ENCODE results near the gene OR2A5.
"Not testable (repeated sequence)": the region's sequence is repeated elsewhere in the genome, so short reads cannot be mapped to it uniquely, and the experiment has no call there.

OR2A5 gene

DNA sequence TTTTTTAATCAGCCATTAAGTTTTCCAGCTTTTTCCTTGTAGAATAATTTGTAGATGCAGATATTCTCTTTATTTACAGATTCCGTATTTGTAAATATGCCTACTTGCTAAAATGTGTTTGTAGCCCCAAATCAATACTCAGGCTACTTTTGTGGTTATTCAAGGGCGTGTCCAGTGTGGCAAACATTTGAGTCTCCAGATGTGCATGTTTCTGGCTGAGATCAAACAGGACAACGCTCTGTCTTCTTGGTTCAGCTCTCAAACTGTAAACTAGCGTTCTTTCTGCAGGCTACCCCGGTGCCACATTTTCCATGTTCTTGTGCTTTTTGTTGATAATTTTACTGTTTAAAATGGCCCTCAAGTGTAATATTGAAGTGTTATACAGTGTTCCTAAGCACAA is 16.2 kb upstream of the OR2A5 start:
- Histone ChIP-seq H3K36me3 (ENCODE audit: control insufficient read depth in 5 of 5, insufficient read depth in 5 of 5, low read length in 5 of 5) (no peaks in the 10 kb centered on the region), H3K27ac (ENCODE audit: low read depth, low read length) (no peak overlapping the region), H3K4me1 (ENCODE audit: control insufficient read depth in 5 of 5, insufficient read depth in 5 of 5, low read length in 5 of 5) (no peaks in the 10 kb centered on the region), H3K9ac (ENCODE audit: low read length in 5 of 5) (no peak overlapping the region), H3K27me3 (ENCODE audit: control insufficient read depth in 5 of 5, insufficient read depth in 4 of 5, low read length in 5 of 5) (no peaks in the 10 kb centered on the region), H3K4me3 (ENCODE audit: low read depth in 1 of 5, low read length in 5 of 5) (no peak overlapping the region), H3K9me3 (ENCODE audit: control insufficient read depth in 5 of 5, low read length in 5 of 5) (no peaks in the 10 kb centered on the region)

DNA sequence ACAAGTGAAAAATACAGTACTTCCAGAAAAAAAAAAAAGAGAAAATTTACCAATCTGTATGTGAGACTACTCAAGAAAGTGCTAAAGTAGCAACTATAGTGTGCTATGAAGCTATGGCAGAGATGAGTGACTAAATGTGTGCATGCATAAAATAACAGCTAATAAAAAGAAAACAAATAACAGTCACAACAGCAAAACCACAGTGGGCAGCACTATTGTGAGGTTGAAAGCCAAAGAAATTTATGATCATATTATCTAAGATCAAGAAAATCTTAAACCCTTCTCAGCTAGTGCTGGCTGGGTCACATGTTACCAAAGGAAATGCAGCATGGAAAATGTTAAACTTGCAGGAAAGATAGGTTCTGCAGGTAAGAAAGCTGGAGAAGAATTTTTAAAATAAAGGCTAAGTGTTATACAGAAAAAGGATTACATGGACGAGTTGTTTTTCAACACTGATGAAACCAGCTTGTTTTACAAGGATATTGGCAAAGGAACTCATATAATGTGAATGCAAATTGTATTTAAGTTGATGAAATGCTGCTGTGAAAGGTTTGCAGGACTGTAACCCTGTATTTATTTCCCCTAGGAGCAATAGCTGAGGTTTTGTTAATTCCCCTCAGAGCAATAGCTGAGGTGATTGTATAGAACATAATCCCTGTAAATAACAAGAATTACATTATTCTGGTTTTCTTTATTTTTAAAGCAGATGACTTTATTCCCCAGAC is 15.6 kb upstream of the OR2A5 start:
- Histone ChIP-seq H3K36me3 (ENCODE audit: control insufficient read depth in 5 of 5, insufficient read depth in 5 of 5, low read length in 5 of 5) (no peaks in the 10 kb centered on the region), H3K27me3 (ENCODE audit: control insufficient read depth in 5 of 5, insufficient read depth in 4 of 5, low read length in 5 of 5) (no peaks in the 10 kb centered on the region), H3K9ac (ENCODE audit: low read length in 5 of 5) (no peak overlapping the region), H3K9me3 (ENCODE audit: control insufficient read depth in 5 of 5, low read length in 5 of 5) (no peaks in the 10 kb centered on the region), H3K27ac (ENCODE audit: low read depth, low read length) (no peak overlapping the region), H3K4me3 (ENCODE audit: low read depth in 1 of 5, low read length in 5 of 5) (no peak overlapping the region), H3K4me1 (ENCODE audit: control insufficient read depth in 5 of 5, insufficient read depth in 5 of 5, low read length in 5 of 5) (no peaks in the 10 kb centered on the region)

DNA sequence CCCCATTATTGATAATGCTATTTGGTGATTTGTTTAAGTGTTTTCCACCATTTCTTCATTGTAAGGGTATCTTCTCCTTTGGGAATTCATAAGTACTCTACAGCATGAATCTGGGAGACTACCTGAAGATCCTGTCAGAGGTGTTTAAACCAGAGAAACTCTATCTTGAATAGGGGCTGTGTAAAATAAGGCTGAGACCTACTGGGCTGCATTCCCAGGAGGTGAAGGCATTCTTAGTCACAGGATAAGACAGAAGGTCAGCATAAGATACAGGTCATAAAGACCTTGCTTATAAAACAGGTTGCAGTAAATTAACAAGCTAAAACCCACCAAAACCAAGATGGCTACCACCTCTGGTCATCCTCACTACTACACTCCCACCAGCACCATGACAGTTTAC is 13.4 kb upstream of the OR2A5 start:
- H3K4me3 ChIP-seq (ENCODE audit: low read depth in 1 of 5, low read length in 5 of 5), result no peak overlapping the region
- no peak overlapping the region for H3K27ac ChIP-seq (ENCODE audit: low read depth, low read length)

DNA sequence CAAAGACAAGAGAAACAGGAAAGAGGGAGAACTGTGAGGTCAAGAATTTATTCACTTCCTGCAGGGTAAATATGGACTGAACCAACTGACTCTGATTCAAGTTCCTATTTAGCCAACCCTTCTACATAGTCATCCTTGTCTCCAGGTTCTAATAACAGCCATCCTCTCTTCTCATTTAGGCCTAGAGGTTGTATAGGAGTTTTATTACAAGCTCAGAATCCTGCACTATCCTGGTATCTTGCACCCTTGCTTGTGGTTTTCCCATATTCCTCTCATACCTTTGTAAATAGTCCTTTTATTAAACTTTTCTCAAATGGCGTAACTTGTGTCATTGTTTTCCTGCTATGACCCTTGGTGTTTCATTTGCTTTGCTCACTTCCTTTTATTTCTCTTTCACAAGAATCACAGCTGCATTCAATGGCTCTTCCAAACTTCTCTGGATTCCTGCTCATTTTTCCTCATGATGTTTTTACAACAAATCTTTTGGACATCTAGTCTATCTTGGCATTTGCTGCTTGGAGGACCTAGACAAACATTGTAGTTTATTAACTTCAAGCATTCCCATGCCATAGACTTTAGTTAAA is 12.4 kb upstream of the OR2A5 start:
- H3K27ac ChIP-seq (ENCODE audit: low read depth, low read length), result no peak overlapping the region
- no peak overlapping the region for H3K9ac ChIP-seq (ENCODE audit: low read length in 5 of 5)
- H3K4me3 ChIP-seq (ENCODE audit: low read depth in 1 of 5, low read length in 5 of 5), result no peak overlapping the region
- no peaks in the 10 kb centered on the region for H3K27me3 ChIP-seq (ENCODE audit: control insufficient read depth in 5 of 5, insufficient read depth in 4 of 5, low read length in 5 of 5)
- no peaks in the 10 kb centered on the region for H3K36me3 ChIP-seq (ENCODE audit: control insufficient read depth in 5 of 5, insufficient read depth in 5 of 5, low read length in 5 of 5)
- no peaks in the 10 kb centered on the region for H3K9me3 ChIP-seq (ENCODE audit: control insufficient read depth in 5 of 5, low read length in 5 of 5)
- no peaks in the 10 kb centered on the region for H3K4me1 ChIP-seq (ENCODE audit: control insufficient read depth in 5 of 5, insufficient read depth in 5 of 5, low read length in 5 of 5)

More for the DNA sequence above, 13.4 kb upstream of the OR2A5 start:
- Histone ChIP-seq H3K4me1 (ENCODE audit: control insufficient read depth in 5 of 5, insufficient read depth in 5 of 5, low read length in 5 of 5) (no peaks in the 10 kb centered on the region), H3K36me3 (ENCODE audit: control insufficient read depth in 5 of 5, insufficient read depth in 5 of 5, low read length in 5 of 5) (no peaks in the 10 kb centered on the region), H3K9ac (ENCODE audit: low read length in 5 of 5) (no peak overlapping the region), H3K9me3 (ENCODE audit: control insufficient read depth in 5 of 5, low read length in 5 of 5) (no peaks in the 10 kb centered on the region), H3K27me3 (ENCODE audit: control insufficient read depth in 5 of 5, insufficient read depth in 4 of 5, low read length in 5 of 5) (no peaks in the 10 kb centered on the region)

DNA sequence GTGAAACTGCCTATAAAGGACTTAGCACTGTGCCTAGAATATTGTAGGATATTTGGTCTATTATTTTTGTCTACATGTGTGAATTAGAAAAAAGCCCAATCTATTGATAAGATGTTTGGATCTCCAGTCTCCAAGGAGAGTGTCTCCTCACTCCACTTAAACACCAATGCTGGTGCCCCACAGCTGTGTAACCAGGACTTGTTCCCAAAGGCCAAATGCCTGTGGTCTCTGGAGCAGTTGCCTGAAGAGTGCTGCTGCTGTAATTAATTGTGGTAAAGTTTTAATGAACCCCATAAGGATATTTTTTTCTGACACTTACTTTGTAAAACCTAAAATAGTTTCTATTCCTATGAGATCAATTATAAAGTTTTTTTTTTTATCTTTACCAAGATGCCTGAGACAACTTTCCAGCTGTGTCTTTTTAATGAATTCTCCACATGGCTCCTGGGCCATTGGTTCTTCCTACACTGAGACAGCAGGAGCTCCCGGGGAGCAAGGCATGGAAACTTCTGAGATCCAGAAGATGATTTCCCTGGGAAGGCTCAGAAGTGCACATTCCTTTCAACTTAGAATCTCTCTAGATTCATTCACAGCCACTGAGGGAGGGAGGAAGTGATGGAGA is 11.2 kb upstream of the OR2A5 start:
- Histone ChIP-seq H3K36me3 (ENCODE audit: control insufficient read depth in 5 of 5, insufficient read depth in 5 of 5, low read length in 5 of 5) (no peaks in the 10 kb centered on the region), H3K9ac (ENCODE audit: low read length in 5 of 5) (no peak overlapping the region), H3K4me1 (ENCODE audit: control insufficient read depth in 5 of 5, insufficient read depth in 5 of 5, low read length in 5 of 5) (no peaks in the 10 kb centered on the region), H3K27ac (ENCODE audit: low read depth, low read length) (no peak overlapping the region), H3K9me3 (ENCODE audit: control insufficient read depth in 5 of 5, low read length in 5 of 5) (no peaks in the 10 kb centered on the region), H3K27me3 (ENCODE audit: control insufficient read depth in 5 of 5, insufficient read depth in 4 of 5, low read length in 5 of 5) (no peaks in the 10 kb centered on the region), H3K4me3 (ENCODE audit: low read depth in 1 of 5, low read length in 5 of 5) (no peak overlapping the region)

DNA sequence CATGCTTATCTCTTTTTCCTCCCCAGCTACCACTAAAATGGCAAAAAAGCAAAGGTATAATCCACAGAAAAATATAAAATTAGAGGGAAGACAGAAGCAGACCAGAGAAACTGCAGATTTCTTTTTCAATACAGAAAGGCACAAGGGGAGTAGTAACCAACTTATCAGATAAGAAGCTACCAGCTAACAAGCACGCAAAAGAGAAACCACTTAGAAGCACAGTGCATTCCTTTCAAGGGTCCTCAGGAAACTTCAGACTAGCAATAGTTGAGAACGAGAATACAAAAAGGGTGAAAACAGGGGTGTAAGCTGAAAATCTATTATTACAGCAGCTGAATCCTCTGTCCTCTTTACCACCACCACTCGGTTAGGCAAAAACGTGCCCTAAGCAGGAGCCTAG is 9.9 kb upstream of the OR2A5 start:
- Histone ChIP-seq H3K9me3 (ENCODE audit: control insufficient read depth in 5 of 5, low read length in 5 of 5) (no peaks in the 10 kb centered on the region), H3K36me3 (ENCODE audit: control insufficient read depth in 5 of 5, insufficient read depth in 5 of 5, low read length in 5 of 5) (no peaks in the 10 kb centered on the region), H3K4me3 (ENCODE audit: low read depth in 1 of 5, low read length in 5 of 5) (no peak overlapping the region), H3K27ac (ENCODE audit: low read depth, low read length) (no peak overlapping the region), H3K4me1 (ENCODE audit: control insufficient read depth in 5 of 5, insufficient read depth in 5 of 5, low read length in 5 of 5) (no peaks in the 10 kb centered on the region), H3K27me3 (ENCODE audit: control insufficient read depth in 5 of 5, insufficient read depth in 4 of 5, low read length in 5 of 5) (no peaks in the 10 kb centered on the region), H3K9ac (ENCODE audit: low read length in 5 of 5) (no peak overlapping the region)

DNA sequence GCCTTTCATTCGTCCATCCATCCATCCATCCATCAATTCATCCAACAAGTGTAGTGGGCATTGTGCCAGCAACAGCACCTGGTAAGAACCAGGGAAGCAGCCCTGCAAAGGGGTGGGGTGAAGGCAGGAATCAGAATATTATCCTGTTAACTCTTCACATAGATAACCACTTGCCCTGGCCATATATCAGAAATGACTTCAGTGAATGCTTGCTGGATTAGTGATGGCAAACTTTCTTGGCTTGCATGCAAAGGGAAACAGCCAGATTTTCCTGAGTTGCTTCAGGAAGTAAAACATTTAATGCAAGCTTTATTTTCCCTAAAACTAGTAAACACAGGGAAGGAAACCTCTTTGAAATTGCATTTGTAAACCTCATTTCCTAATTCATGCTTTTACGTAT is 743 bp downstream of the OR2A5 start:
- no peak overlapping the region for H3K4me3 ChIP-seq (ENCODE audit: low read depth in 1 of 5, low read length in 5 of 5)
- no peak overlapping the region for H3K27ac ChIP-seq (ENCODE audit: low read depth, low read length)
- H3K36me3 ChIP-seq (ENCODE audit: control insufficient read depth in 5 of 5, insufficient read depth in 5 of 5, low read length in 5 of 5), result no peaks in the 10 kb centered on the region
- no peaks in the 10 kb centered on the region for H3K27me3 ChIP-seq (ENCODE audit: control insufficient read depth in 5 of 5, insufficient read depth in 4 of 5, low read length in 5 of 5)
- H3K9ac ChIP-seq (ENCODE audit: low read length in 5 of 5), result no peak overlapping the region
- H3K9me3 ChIP-seq (ENCODE audit: control insufficient read depth in 5 of 5, low read length in 5 of 5), result peaks cover 0 to 3% (median 0%) of the 10 kb centered on the region in 5 donors
- H3K4me1 ChIP-seq (ENCODE audit: control insufficient read depth in 5 of 5, insufficient read depth in 5 of 5, low read length in 5 of 5), result no peaks in the 10 kb centered on the region

DNA sequence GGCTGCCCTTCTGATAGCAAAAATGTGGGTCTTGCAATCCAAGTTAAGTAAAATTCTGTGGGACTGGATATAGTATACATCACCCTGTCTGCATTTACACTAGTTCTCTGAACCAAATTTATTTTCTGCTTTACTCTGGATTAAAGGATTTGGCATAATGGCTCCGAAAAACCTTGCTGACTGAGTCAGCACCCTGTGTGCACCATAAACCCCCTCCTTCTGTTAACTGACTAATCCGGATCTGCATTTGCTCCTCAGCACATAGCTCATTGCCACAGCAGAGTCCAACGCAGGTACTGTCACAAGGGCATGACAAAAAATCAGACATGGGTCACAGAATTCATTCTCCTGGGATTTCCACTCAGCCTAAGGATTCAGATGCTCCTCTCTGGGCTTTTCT is 1.3 kb downstream of the OR2A5 start:
- no peak overlapping the region for H3K9ac ChIP-seq (ENCODE audit: low read length in 5 of 5)
- H3K9me3 ChIP-seq (ENCODE audit: control insufficient read depth in 5 of 5, low read length in 5 of 5), result peaks cover 0 to 3% (median 0%) of the 10 kb centered on the region in 5 donors
- H3K27ac ChIP-seq (ENCODE audit: low read depth, low read length), result no peak overlapping the region
- no peaks in the 10 kb centered on the region for H3K36me3 ChIP-seq (ENCODE audit: control insufficient read depth in 5 of 5, insufficient read depth in 5 of 5, low read length in 5 of 5)
- no peak overlapping the region for H3K4me3 ChIP-seq (ENCODE audit: low read depth in 1 of 5, low read length in 5 of 5)
- H3K27me3 ChIP-seq (ENCODE audit: control insufficient read depth in 5 of 5, insufficient read depth in 4 of 5, low read length in 5 of 5), result no peaks in the 10 kb centered on the region
- H3K4me1 ChIP-seq (ENCODE audit: control insufficient read depth in 5 of 5, insufficient read depth in 5 of 5, low read length in 5 of 5), result no peaks in the 10 kb centered on the region

DNA sequence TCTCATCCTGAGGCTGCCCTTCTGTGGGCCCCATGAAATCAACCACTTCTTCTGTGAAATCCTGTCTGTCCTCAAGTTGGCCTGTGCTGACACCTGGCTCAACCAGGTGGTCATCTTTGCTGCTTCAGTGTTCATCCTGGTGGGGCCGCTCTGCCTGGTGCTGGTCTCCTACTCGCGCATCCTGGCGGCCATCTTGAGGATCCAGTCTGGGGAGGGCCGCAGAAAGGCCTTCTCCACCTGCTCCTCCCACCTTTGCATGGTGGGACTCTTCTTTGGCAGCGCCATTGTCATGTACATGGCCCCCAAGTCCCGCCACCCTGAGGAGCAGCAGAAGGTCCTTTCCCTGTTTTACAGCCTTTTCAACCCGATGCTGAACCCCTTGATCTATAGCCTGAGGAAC is 2.1 kb downstream of the OR2A5 start:
- not testable (repeated sequence) for H3K9ac ChIP-seq (ENCODE audit: low read length in 5 of 5); H3K9me3 ChIP-seq (ENCODE audit: control insufficient read depth in 5 of 5, low read length in 5 of 5); H3K36me3 ChIP-seq (ENCODE audit: control insufficient read depth in 5 of 5, insufficient read depth in 5 of 5, low read length in 5 of 5); H3K4me3 ChIP-seq (ENCODE audit: low read depth in 1 of 5, low read length in 5 of 5); H3K4me1 ChIP-seq (ENCODE audit: control insufficient read depth in 5 of 5, insufficient read depth in 5 of 5, low read length in 5 of 5); H3K27me3 ChIP-seq (ENCODE audit: control insufficient read depth in 5 of 5, insufficient read depth in 4 of 5, low read length in 5 of 5); H3K27ac ChIP-seq (ENCODE audit: low read depth, low read length)

DNA sequence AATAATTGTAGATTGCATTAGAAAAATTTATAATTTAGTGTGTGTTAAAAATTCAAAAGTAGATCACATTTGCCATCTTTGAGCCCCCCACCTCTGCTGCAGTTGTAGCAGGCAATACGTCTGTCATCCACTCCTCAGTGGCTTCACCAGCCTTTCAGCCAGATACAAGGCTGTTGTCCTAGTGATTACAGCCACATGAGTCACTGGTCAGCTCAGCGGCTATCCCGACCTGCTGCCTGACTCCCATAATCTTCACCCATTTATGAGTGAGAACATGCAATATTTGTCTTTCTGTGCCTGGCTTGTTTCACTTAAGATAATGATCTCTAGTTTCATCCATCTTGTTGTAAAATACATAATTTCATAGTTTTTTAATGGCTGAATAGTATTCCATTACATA is 9.2 kb downstream of the OR2A5 start:
- Histone ChIP-seq H3K36me3 (ENCODE audit: control insufficient read depth in 5 of 5, insufficient read depth in 5 of 5, low read length in 5 of 5) (no peaks in the 10 kb centered on the region), H3K9ac (ENCODE audit: low read length in 5 of 5) (no peak overlapping the region), H3K27me3 (ENCODE audit: control insufficient read depth in 5 of 5, insufficient read depth in 4 of 5, low read length in 5 of 5) (no peaks in the 10 kb centered on the region)

More for the DNA sequence above, 9.2 kb downstream of the OR2A5 start:
- no peak overlapping the region for H3K4me3 ChIP-seq (ENCODE audit: low read depth in 1 of 5, low read length in 5 of 5)
- no peak overlapping the region for H3K27ac ChIP-seq (ENCODE audit: low read depth, low read length)
- H3K9me3 ChIP-seq (ENCODE audit: control insufficient read depth in 5 of 5, low read length in 5 of 5), result peaks cover 0 to 3% (median 3%) of the 10 kb centered on the region in 5 donors
- H3K4me1 ChIP-seq (ENCODE audit: control insufficient read depth in 5 of 5, insufficient read depth in 5 of 5, low read length in 5 of 5), result no peaks in the 10 kb centered on the region

Data from subcutaneous abdominal adipose tissue (tissue), 5 donors.